ENCODE measurements around the gene GPR143. TPM values are rescaled to one million over a fixed set of nuclear protein-coding genes. Genes with fewer than 3 reads are reported as not detected.
"Not testable (repeated sequence)": the region's sequence is repeated elsewhere in the genome, so short reads cannot be mapped to it uniquely, and the experiment has no call there.

The GPR143 gene
- total RNA-seq, 1 donor from 2014 or later: not detected

GRCh38 chrX:9770319-9770718, 4.7 kb upstream of the GPR143 start:
- DNase-seq (ENCODE audit: low spot score): no peak

- not testable (repeated sequence) for DNase-seq (ENCODE audit: low spot score)
These were observed 2.7 kb upstream of the GPR143 start for GRCh38 chrX:9768321-9768839.

- no peak for DNase-seq (ENCODE audit: low spot score)
These were observed 1.7 kb upstream of the GPR143 start for GRCh38 chrX:9767375-9767774.

- no peak for DNase-seq (ENCODE audit: low spot score)
These were observed 443 bp downstream of the GPR143 start for GRCh38 chrX:9765072-9765736.

GRCh38 chrX:9759337-9759736, 6.3 kb downstream of the GPR143 start:
- DNase-seq (ENCODE audit: low spot score): no peak

GRCh38 chrX:9758021-9758638, 7.5 kb downstream of the GPR143 start:
- DNase-seq (ENCODE audit: low spot score): no peak

GRCh38 chrX:9757366-9757765, 8.3 kb downstream of the GPR143 start:
- no peak for DNase-seq (ENCODE audit: low spot score)

- DNase-seq (ENCODE audit: low spot score): no peak
These were observed 16.4 kb downstream of the GPR143 start for GRCh38 chrX:9749146-9749692.

- DNase-seq (ENCODE audit: low spot score): no peak
These were observed 18.0 kb downstream of the GPR143 start for GRCh38 chrX:9747644-9748043.

- no peak for DNase-seq (ENCODE audit: low spot score)
These were observed 19.3 kb downstream of the GPR143 start for GRCh38 chrX:9746148-9746888.

- DNase-seq (ENCODE audit: low spot score): no peak
These were observed 20.1 kb downstream of the GPR143 start for GRCh38 chrX:9745417-9746115.

GRCh38 chrX:9739130-9739529, 26.5 kb downstream of the GPR143 start:
- no peak for DNase-seq (ENCODE audit: low spot score)

GRCh38 chrX:9738151-9738550, 27.5 kb downstream of the GPR143 start:
- no peak for DNase-seq (ENCODE audit: low spot score)

- no peak for DNase-seq (ENCODE audit: low spot score)
These were observed 28.3 kb downstream of the GPR143 start for GRCh38 chrX:9737363-9737762.

- DNase-seq (ENCODE audit: low spot score): no peak
These were observed 34.9 kb downstream of the GPR143 start for GRCh38 chrX:9730752-9731151.

- no peak for DNase-seq (ENCODE audit: low spot score)
These were observed 35.6 kb downstream of the GPR143 start for GRCh38 chrX:9730078-9730477.

GRCh38 chrX:9729171-9729885, 36.3 kb downstream of the GPR143 start:
- no peak for DNase-seq (ENCODE audit: low spot score)

- DNase-seq (ENCODE audit: low spot score): no peak
These were observed 37.4 kb downstream of the GPR143 start for GRCh38 chrX:9728261-9728660.

- DNase-seq (ENCODE audit: low spot score): no peak
These were observed 40.9 kb downstream of the GPR143 start for GRCh38 chrX:9724711-9725110.

- peak; percentile 51 for DNase-seq (ENCODE audit: low spot score)
These were observed 48.3 kb downstream of the GPR143 start for GRCh38 chrX:9717376-9717775.

- DNase-seq (ENCODE audit: low spot score): no peak
These were observed 55.3 kb downstream of the GPR143 start for GRCh38 chrX:9710332-9710731.
